Measurements from ENCODE around the gene PRDM1.

Gene PRDM1

GRCh38 chr6:106098383-106099234 lies 12.5 kb downstream of the PRDM1 start:
- DNase-seq: no peak

GRCh38 chr6:106099235-106099537 lies 13.1 kb downstream of the PRDM1 start:
- DNase-seq: no peak

GRCh38 chr6:106100755-106101154 lies 14.6 kb downstream of the PRDM1 start:
- DNase-seq: no peak

GRCh38 chr6:106101466-106101865 lies 15.3 kb downstream of the PRDM1 start:
- DNase-seq: no peak

GRCh38 chr6:106102034-106102433 lies 15.9 kb downstream of the PRDM1 start:
- no peak for DNase-seq

GRCh38 chr6:106102967-106103727 lies 17.0 kb downstream of the PRDM1 start:
- no peak for DNase-seq

GRCh38 chr6:106103728-106104109 lies 17.6 kb downstream of the PRDM1 start:
- DNase-seq: no peak

GRCh38 chr6:106104476-106104875 lies 18.3 kb downstream of the PRDM1 start:
- no peak for DNase-seq

GRCh38 chr6:106104941-106105340 lies 18.8 kb downstream of the PRDM1 start:
- no peak for DNase-seq

- DNase-seq: no peak
Measured at GRCh38 chr6:106105493-106105892, 19.4 kb downstream of the PRDM1 start.

GRCh38 chr6:106106276-106107042 lies 20.3 kb downstream of the PRDM1 start:
- no peak for DNase-seq

GRCh38 chr6:106107043-106107613 lies 21.0 kb downstream of the PRDM1 start:
- no peak for DNase-seq

GRCh38 chr6:106108129-106108528 lies 22.0 kb downstream of the PRDM1 start:
- DNase-seq: no peak

- DNase-seq: no peak
Measured at GRCh38 chr6:106109029-106109428, 22.9 kb downstream of the PRDM1 start.

- DNase-seq: peak; percentile 58
Measured at GRCh38 chr6:106110164-106110826, 24.2 kb downstream of the PRDM1 start.

GRCh38 chr6:106112433-106112832 lies 26.3 kb downstream of the PRDM1 start:
- no peak for DNase-seq

- no peak for DNase-seq
Measured at GRCh38 chr6:106113256-106113959, 27.3 kb downstream of the PRDM1 start.

- no peak for DNase-seq
Measured at GRCh38 chr6:106114492-106114891, 28.4 kb downstream of the PRDM1 start.

- no peak for DNase-seq
Measured at GRCh38 chr6:106115286-106115685, 29.1 kb downstream of the PRDM1 start.

GRCh38 chr6:106116125-106116832 lies 30.1 kb downstream of the PRDM1 start:
- no peak for DNase-seq

GRCh38 chr6:106117579-106117978 lies 31.4 kb downstream of the PRDM1 start:
- DNase-seq: no peak
